Adrenal gland (tissue), 12 donors: ENCODE results near the gene NR6A1. TPM values are rescaled to one million over a fixed set of nuclear protein-coding genes. Genes with fewer than 3 reads are reported as not detected.
"Not testable (repeated sequence)": the region's sequence is repeated elsewhere in the genome, so short reads cannot be mapped to it uniquely, and the experiment has no call there.

Source experiments
- DNase-seq, 7 donors: peaks; one replicate each; pipeline ENCODE4 v3.0.0-alpha.2; 2019 to 2020
- H3K27ac ChIP-seq, 5 donors: fragments of 200-600 bp; sonication (generic) in 4 of 5; 1 replicate in 3 of 5; 2 replicates in 2 of 5; pipeline versions ENCODE4 v1.5.1 to v1.8.0; 2016 to 2020; ENCODE audit warnings: mild to moderate bottlenecking in 1 of 5
- H3K27me3 ChIP-seq: fragments of 200-600 bp; 2 replicates; pipeline ENCODE4 v1.8.0; 2021
- H3K36me3 ChIP-seq, 2 donors: fragments of 200-600 bp; replicated peaks in 1 of 2; 1 replicate in 1 of 2; 2 replicates in 1 of 2; pipeline versions ENCODE4 v1.5.1 to v1.8.0; 2018 to 2022
- H3K4me1 ChIP-seq, 2 donors: fragments of 200-600 bp; replicated peaks in 1 of 2; 1 replicate in 1 of 2; 2 replicates in 1 of 2; pipeline versions ENCODE4 v1.5.1 to v1.8.0; 2018 to 2021
- H3K4me3 ChIP-seq, 4 donors: fragments of 200-600 bp; sonication (generic) in 3 of 4; one replicate each; pipeline ENCODE4 v1.5.1; 2016 to 2018
- H3K9me3 ChIP-seq, 3 donors: fragments of 200-600 bp; sonication (generic) in 1 of 3; replicated peaks in 1 of 3; 1 replicate in 2 of 3; 2 replicates in 1 of 3; pipeline versions ENCODE4 v1.5.1 to v1.8.0; 2016 to 2021
- POLR2A ChIP-seq, 2 donors: fragments of 450-650 bp; IDR thresholded peaks; one replicate each; pipeline ENCODE4 v1.6.1; 2017; ENCODE audit warnings: antibody characterized with exemption in 2 of 2, mild to moderate bottlenecking in 2 of 2, moderate library complexity in 1 of 2
- WGBS, 4 donors: extraction: QIAGEN DNeasy Blood & Tissue Kit in 2 of 4; methylation state at CpG; one replicate each; pipeline versions ENCODE4 v1.1.5 to v1.1.7; 2013 to 2017; 5-methylcytosine and 5-hydroxymethylcytosine counted together
- intact Hi-C, 2 donors: fragments of 100-400 bp; cut with DNase I; formaldehyde crosslinking; loops; one replicate each; pipeline versions ENCODE4 v1.14.1 to v1.15.0; 2022 to 2023
- polyA plus RNA-seq, 3 donors: library from polyadenylated mRNA; stranded (reverse); fragments of 200-250 nt in 2 of 3; fragments of 350-450 nt in 1 of 3; fragmentation: Illumina TruSeq in 1 of 3; extraction: RNeasy Lipid Tissue Mini Kit (QIAGEN cat#74804) in 1 of 3; gene quantifications; one replicate each; pipeline ENCODE4 v1.2.3, GENCODE V29; 2013 to 2014
- total RNA-seq, 9 donors: library from RNA; depleted of rRNA in 4 of 9; stranded (reverse); fragments of >200 nt in 4 of 9; fragments of 120-200 nt in 1 of 9; fragmentation: NEBNext Ultra II Directional in 1 of 9; extraction: Animal tissue kit (Norgen Biotek cat#: 25700) in 1 of 9; gene quantifications; one replicate each; pipeline versions ENCODE4 v1.1.0 to v1.2.4, GENCODE V29; 2013 to 2023
- TF ChIP-seq, protein P1 (sequence below), 6 experiments: fragments of 450-650 bp in 4 of 6; fragments of 200-600 bp in 2 of 6; sonication (generic) in 1 of 6; IDR thresholded peaks; 1 replicate in 5 of 6; 2 replicates in 1 of 6; pipeline versions ENCODE4 v1.5.1 to v1.8.0; 2016 to 2021; ENCODE audit warnings: antibody characterized with exemption in 6 of 6, mild to moderate bottlenecking in 2 of 6, moderate library complexity in 1 of 6
- donor health status: healthy with polysubstance abuse.
- donor health status: Bipolar disorder and iron deficiency.
- donor health status: DM: yes; HTN: yes; CAD: no.
- donor health status: DM: no; HTN: no; CAD: no.
- donor health status: DM: no; HTN: no; CAD: no.
- donor health status: DM: yes; HTN: yes; CAD: no.

The NR6A1 gene
- total and polyA plus RNA-seq, 12 donors: 0.46 to 9.8 (median 1.5) TPM

DNA sequence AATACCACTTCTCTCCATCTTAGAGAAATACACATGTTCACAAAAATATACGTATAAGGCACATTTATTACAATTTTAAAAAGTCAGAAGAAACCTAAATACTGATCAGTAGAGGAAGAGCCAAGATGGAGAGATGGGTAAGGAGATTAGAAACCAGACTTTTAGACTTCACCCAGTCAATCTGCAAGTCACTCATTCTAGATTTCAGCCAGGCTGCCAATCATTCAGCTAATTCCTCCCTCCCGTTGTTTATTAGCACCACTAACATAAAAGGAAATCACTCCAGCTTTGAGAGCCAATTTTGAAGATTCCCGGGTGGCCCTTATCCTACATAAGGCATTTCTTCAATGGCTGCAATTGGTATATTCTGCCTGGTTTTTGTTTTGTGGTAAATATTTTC, 154.2 kb downstream of the NR6A1 start:
- H3K4me3 ChIP-seq: no peak overlapping the region
- H3K27ac ChIP-seq: no peak overlapping the region
- no peaks in the 10 kb centered on the region for H3K36me3 ChIP-seq
- no peak for DNase-seq
- WGBS, 4 donors: 59 to 72% (median 67%) methylated on average over 3 of the region's 3 CpGs
- no peaks in the 10 kb centered on the region for H3K4me1 ChIP-seq
- peaks cover 2% of the 10 kb centered on the region for H3K27me3 ChIP-seq
- intact Hi-C loops: loop anchor here (5.0 kb wide), 1 partner anchor 95 kb away; no protein-coding TSS in a partner anchor
- TF ChIP-seq, protein P1, sequence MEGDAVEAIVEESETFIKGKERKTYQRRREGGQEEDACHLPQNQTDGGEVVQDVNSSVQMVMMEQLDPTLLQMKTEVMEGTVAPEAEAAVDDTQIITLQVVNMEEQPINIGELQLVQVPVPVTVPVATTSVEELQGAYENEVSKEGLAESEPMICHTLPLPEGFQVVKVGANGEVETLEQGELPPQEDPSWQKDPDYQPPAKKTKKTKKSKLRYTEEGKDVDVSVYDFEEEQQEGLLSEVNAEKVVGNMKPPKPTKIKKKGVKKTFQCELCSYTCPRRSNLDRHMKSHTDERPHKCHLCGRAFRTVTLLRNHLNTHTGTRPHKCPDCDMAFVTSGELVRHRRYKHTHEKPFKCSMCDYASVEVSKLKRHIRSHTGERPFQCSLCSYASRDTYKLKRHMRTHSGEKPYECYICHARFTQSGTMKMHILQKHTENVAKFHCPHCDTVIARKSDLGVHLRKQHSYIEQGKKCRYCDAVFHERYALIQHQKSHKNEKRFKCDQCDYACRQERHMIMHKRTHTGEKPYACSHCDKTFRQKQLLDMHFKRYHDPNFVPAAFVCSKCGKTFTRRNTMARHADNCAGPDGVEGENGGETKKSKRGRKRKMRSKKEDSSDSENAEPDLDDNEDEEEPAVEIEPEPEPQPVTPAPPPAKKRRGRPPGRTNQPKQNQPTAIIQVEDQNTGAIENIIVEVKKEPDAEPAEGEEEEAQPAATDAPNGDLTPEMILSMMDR (IDR thresholded peaks at IDR 0.05): no peak
- no peak for TF ChIP-seq POLR2A (IDR thresholded peaks at IDR 0.05)
- H3K9me3 ChIP-seq: no peaks in the 10 kb centered on the region

DNA sequence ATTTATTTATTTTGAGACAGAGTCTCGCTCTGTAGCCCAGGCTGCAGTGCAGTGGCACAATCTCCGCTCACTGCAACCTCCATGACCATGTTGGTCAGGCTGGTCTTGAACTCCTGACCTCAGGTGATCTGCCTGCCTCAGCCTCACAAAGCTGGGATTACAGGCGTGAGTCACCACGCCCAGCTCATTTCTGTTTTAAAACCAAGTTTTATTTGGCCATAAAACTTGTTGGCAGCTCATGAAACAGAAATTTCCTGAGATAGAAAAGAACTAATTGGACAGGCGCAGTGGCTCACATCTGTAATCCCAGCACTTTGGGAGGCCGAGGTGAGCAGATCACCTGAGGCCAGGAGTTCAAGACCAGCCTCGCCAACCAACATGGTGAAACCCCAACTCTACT, 155.3 kb downstream of the NR6A1 start:
- intact Hi-C loops: loop anchor here (5.0 kb wide), 1 partner anchor 96 kb away; no protein-coding TSS in a partner anchor
- not testable (repeated sequence) for H3K27ac ChIP-seq, H3K27me3 ChIP-seq, H3K36me3 ChIP-seq, H3K9me3 ChIP-seq, H3K4me3 ChIP-seq, DNase-seq, H3K4me1 ChIP-seq
- 89 to 98% (median 94%) methylated on average over 7 of the region's 7 CpGs for WGBS, 4 donors

DNA sequence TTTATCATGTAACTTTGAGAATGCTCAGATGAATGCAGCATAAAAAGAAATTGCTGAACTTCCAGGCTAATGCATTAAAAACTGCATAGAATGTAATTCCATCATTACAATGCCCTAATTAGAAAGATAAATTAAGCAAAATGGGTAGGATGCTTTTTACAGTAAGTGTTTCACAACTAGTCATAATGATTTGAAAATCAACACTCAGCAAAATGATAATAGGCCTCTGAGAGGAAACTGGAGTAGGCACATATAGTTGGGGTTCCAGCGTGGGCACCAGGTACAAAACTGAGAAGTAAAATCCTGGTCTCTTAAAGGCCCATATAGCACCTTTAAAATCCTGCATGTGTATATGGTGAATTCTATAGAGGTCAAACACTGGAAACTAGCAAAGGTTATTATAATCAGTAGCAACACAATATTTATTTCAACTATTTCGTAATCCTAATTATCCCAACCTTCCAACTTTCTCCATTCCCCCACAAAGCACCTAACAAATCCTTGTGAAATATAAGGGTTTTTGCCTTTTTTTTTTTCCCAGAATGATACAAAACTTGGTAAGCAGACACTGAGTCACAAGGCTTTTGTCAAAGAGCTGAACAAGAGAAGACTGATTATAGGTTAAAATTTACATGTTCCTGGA, 155.9 kb downstream of the NR6A1 start:
- Histone ChIP-seq H3K27ac (no peak overlapping the region), H3K4me3 (no peak overlapping the region), H3K4me1 (no peaks in the 10 kb centered on the region), H3K27me3 (peaks cover 4% of the 10 kb centered on the region), H3K36me3 (no peaks in the 10 kb centered on the region), H3K9me3 (no peaks in the 10 kb centered on the region)
- DNase-seq: no peak
- intact Hi-C loops: loop anchor here (5.0 kb wide), 1 partner anchor 97 kb away; no protein-coding TSS in a partner anchor
- 89 to 97% (median 92%) methylated on average over 2 of the region's 2 CpGs for WGBS, 4 donors
- TF ChIP-seq, protein P1 (IDR thresholded peaks at IDR 0.05): no peak
- TF ChIP-seq POLR2A (IDR thresholded peaks at IDR 0.05): no peak

DNA sequence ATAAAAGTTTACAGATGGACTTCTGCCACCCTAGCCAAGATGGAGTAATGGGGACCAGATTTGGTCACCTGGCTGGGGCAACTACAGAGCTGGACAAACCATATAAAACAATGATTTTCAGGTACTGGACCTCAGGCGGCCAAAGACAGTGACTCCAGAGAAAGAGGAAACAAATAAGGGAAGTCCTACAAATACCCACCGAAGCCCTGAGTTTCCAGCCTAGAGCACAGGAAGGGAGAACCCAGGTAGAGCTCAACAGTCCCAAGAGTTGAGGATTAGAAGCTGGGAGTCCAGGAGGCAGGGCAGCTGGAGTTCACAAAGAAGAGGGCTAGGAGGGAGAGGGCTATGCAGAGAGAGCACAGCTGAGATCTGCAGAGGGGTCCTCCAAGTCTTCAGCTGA, 157.3 kb downstream of the NR6A1 start:
- H3K4me1 ChIP-seq: no peaks in the 10 kb centered on the region
- no peaks in the 10 kb centered on the region for H3K9me3 ChIP-seq
- no peak overlapping the region for H3K4me3 ChIP-seq
- H3K36me3 ChIP-seq: no peaks in the 10 kb centered on the region
- H3K27ac ChIP-seq: no peak overlapping the region
- intact Hi-C loops: no loop called here
- peaks cover 4% of the 10 kb centered on the region for H3K27me3 ChIP-seq
- TF ChIP-seq, protein P1 (IDR thresholded peaks at IDR 0.05): no peak
- no peak for DNase-seq
- 62 to 76% (median 72%) methylated on average over 2 of the region's 2 CpGs for WGBS, 4 donors

DNA sequence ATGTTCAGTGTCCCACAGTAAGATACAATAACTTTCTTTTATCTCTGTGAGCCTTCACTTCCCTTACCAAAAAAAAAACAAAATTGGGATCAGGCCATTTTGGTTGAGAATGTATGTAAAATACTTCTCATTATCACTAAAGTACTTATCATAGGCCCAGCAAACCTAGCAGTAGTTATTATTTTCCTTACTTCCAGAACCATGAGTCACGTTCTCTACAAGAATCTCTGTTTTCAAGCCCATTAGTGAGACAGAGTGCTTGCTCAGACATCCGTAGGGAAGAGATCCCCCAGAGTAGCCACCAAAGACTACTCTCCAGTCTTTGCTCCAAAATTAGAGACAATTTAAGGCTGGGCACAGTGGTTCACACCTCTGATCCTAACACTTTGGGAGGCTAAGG, 160.0 kb downstream of the NR6A1 start:
- intact Hi-C loops: no loop called here
- TF ChIP-seq POLR2A (IDR thresholded peaks at IDR 0.05): no peak
- TF ChIP-seq, protein P1 (IDR thresholded peaks at IDR 0.05): no peak
- H3K27me3 ChIP-seq: peaks cover 4% of the 10 kb centered on the region
- no peak overlapping the region for H3K4me3 ChIP-seq
- 93 to 96% (median 95%) methylated on average over 2 of the region's 2 CpGs for WGBS, 4 donors
- no peak overlapping the region for H3K27ac ChIP-seq
- no peak for DNase-seq
- no peaks in the 10 kb centered on the region for H3K9me3 ChIP-seq
- no peaks in the 10 kb centered on the region for H3K4me1 ChIP-seq
- no peaks in the 10 kb centered on the region for H3K36me3 ChIP-seq
